Measurements from ENCODE around the gene HS3ST2.
"Not testable (repeated sequence)": the region's sequence is repeated elsewhere in the genome, so short reads cannot be mapped to it uniquely, and the experiment has no call there.

Gene HS3ST2

GRCh38 chr16:22885951-22886350 is 72.0 kb downstream of the HS3ST2 start:
- no peak for DNase-seq

- DNase-seq = no peak
Measured at GRCh38 chr16:22886927-22887326, 73.0 kb downstream of the HS3ST2 start.

GRCh38 chr16:22887445-22887844 is 73.5 kb downstream of the HS3ST2 start:
- DNase-seq = no peak

- DNase-seq = no peak
Measured at GRCh38 chr16:22888791-22889190, 74.8 kb downstream of the HS3ST2 start.

GRCh38 chr16:22890976-22891375 is 77.0 kb downstream of the HS3ST2 start:
- no peak for DNase-seq

GRCh38 chr16:22897184-22897583 is 83.2 kb downstream of the HS3ST2 start:
- DNase-seq = no peak

DNA sequence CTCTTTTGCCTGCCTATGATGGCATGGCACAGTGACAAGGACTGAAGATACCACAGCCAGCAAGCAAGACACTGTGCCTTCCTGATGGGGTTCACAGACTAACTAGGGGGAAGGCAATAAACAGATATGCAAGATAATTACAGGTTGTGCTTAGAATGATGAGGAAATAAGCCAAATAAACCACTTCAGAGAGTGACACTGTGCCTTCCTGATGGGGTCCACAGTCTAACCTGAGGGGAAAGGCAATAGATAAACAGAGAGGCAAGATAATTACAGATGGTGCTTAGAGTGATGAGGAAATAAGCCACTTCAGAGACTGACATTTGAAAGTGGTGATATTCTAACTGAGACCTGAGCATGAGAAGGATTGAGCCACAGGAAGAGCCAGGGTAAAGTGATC is 84.2 kb downstream of the HS3ST2 start:
- DNase-seq = no peak

DNA sequence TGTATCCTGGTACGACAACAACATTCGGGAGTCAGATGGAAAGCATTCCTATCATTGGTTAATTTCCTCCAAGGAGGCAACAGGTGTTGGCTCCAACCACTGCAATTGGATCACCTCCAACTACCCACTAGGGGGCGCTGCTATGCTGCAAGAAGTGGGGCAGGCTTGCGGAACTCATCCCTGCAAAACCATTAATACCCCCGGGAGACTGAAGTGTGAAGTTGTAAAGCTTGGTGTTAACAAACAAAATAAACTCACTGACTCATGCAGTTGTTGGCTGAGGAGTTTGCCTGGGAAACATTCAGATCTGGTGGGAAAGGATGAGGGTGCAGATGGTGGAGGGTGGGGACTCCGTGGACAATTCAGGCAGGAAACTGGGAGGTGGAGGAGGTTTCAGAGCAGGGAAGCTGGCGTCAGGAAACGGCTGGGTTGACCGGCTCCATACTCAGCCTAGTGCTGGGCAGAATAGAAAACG is 84.9 kb downstream of the HS3ST2 start:
- DNase-seq = peak; percentile 17

- DNase-seq = not testable (repeated sequence)
Measured at GRCh38 chr16:22899567-22899966, 85.6 kb downstream of the HS3ST2 start.

DNA sequence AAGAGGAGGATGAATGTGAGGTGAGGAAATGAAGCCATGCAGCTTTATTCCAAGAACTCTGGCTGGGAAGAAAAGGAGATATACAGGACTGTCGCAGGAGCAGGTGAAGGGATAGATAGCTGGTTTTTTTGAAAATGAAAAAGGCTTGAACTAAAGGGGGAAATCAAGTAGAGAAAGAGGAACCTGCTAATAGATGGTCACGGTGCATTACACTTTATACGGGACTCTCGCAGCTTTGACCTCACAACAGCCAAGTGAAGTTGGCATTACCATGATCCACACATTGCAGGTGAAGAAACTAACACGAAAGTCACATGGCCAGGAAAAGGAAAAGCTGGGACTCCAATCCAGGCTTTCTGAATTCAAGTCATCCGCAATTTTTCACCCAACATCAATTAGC is 86.9 kb downstream of the HS3ST2 start:
- no peak for DNase-seq

DNA sequence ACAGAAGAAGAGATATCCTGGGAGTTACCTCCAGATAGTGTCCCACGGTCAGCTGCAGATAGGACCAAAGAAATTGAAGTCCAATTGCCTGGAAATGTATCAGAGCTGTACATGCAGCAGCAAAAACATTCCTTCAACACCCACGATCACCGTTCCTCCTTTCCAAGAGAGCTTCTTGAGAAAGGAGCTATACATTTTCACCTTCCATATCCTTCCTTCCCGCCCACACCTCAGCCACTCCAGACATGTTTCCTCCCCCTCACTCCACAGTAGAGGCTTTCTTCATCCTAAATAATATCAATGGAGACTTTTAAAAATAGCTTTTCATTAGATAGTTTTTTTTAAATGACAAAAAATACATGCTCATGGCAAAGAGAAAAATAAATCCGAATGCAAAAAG is 87.6 kb downstream of the HS3ST2 start:
- no peak for DNase-seq

DNA sequence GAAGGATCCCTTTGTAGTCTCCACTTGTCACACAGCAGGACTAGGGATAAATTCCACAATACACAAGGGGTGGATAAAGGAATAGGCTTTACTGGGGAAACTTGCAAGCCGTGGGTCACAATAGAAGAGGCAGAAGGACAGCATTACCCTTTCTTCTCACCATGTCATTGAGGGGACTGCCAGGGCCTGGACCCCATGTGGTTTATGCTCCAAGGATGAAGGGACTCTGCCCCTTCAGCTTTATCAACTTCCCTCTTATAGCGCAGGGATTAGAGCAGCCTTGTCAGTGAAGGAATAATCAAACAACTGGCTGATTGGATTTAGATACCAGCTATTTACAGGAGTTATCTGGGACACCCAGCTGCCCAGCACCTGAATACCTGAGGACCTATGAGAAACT is 89.8 kb downstream of the HS3ST2 start:
- DNase-seq = no peak

DNA sequence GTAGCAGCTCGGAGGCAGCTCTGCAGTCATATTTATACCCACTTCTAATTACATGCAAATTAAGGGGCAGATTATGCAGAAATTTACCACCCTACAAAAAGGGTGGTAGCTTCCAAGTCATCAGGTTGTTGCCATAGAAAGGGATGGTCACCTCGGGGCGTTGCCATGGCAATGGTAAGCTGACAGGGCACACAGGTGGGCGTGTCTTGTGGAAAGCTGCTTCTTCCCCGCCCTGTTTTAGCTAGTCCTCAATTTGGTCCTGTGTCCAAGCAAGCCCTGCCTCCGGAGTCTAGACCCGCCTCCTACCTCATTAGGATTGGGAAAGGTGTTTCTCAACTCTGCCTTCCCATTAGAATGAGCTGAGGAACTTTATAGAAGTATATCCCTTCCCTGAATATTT is 98.7 kb downstream of the HS3ST2 start:
- no peak for DNase-seq

- DNase-seq = no peak
Measured at GRCh38 chr16:22915003-22915402, 101.0 kb downstream of the HS3ST2 start.

DNA sequence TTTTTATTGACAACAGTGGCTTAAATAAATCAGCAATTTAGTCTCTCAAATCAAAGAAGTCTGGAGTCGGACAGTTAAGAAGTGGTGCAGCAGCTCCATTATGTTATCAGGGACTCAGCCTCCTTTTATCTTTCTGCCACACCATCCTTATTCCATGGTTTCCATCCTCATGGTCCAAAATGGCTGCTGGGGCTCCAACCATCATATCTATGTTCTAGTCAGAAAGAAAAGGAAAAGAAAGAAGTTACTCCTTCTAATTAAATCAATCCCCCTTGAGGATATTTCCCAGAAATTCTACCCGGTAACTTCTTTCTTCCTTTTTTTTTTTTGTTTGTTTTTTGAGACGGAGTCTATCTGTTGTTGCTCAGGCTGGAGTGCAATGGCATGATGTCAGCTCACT is 109.5 kb downstream of the HS3ST2 start:
- no peak for DNase-seq

GRCh38 chr16:22924492-22924891 is 110.5 kb downstream of the HS3ST2 start:
- no peak for DNase-seq

GRCh38 chr16:22926105-22926751 is 112.3 kb downstream of the HS3ST2 start:
- no peak for DNase-seq

DNA sequence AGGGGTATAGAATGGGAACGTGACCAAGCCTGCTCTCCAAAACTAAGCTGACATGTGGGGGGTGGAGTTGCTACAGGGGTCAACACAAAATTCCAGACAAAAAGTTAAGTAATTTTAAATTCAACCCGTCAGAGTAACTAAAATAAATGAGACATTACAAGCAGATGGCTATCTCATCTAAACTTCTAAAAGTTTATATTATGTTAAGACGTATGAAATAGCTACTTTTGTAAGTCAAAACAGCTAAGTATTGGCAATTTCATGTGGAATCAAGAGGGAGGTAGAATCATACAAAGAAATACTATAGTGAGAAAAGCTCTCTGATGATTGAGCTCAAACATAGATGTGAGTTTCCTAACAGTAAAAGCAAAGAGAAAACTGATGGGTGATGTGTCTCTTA is 113.3 kb downstream of the HS3ST2 start:
- DNase-seq = no peak

DNA sequence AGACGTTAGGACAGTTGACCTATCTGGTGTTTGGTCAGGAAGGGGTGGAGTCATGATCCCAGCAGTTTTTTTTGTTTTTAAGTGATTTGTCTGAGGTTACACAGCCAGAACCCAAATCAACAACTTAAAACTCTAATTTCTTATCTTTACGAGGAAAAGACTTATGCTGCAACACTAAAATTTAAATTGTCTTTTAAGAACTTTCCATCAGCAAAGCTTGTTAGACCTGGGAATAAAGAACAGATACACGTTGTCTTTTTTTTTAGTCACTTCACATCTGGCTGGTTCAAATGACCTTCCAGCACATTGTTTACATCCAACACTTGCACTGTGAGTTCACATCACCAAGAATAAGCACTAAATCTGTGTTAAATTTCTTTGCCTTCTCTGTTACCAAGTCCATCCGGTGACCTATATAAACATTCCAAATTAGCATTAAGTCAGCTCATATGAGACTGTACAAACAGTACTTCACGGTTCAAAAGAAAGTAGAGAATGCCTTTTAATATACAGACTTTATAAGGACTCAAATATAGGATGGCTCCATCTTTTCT is 115.0 kb downstream of the HS3ST2 start:
- DNase-seq = no peak

- no peak for DNase-seq
Measured at GRCh38 chr16:22929461-22929860, 115.5 kb downstream of the HS3ST2 start.

DNA sequence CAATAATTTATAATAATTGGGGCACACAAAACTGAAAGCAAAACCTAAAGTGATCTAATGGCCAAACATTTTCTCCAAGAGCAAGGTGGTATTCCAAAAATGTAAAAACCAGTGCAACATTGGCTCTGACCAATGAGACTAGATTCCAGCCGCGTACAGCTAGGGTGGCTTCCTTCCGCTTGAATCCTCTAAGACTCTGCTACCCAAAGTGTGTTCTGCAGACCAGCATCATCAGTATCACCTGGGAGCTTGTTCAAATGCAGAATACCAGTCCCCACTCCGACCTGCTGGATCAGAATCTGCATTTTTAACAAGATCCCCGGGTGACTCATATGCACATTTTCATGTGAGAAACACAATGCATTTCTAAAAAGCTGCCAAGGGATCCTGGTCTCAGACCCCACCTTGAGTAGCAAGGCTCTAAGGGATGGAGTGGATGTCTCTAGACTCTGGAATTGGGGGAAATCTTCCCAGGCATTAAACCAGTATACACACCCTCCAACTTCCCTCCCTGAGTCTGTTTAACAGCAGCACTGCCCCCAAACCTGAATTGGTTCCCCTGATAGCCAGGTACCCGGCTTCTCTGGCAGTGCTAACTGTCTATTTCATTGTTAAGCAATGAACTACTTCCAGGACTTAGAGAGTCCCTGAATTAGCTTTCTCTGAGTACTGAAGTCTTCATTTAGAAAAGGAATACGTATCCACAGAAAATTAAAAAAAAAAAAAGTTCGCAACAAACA is 118.2 kb downstream of the HS3ST2 start:
- DNase-seq = no peak

- DNase-seq = no peak
Measured at GRCh38 chr16:22933173-22933572, 119.2 kb downstream of the HS3ST2 start.

DNA sequence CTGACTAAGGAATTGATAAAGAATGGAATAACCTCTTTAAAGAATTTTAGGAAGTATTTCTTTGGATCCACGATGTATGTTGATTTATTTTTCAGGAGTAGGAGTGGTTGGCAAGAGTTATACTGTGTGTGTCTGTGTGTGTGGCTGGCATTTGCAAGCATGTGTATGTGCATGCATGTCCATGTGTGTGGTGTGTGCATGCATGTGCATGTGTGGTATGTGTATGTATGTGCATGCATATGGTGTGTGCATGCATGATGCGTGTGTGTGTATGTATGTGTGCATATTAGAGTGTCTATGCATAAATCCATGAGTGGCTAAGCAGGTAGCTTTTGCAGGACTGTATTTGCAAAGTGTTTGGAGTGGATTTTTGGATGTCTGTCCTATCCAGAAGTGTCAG is 120.8 kb downstream of the HS3ST2 start:
- DNase-seq = no peak

- no peak for DNase-seq
Measured at GRCh38 chr16:22937169-22937568, 123.2 kb downstream of the HS3ST2 start.
